ENCODE results near the gene CASP14.
"Not testable (repeated sequence)": the region's sequence is repeated elsewhere in the genome, so short reads cannot be mapped to it uniquely, and the experiment has no call there.

Gene CASP14

DNA sequence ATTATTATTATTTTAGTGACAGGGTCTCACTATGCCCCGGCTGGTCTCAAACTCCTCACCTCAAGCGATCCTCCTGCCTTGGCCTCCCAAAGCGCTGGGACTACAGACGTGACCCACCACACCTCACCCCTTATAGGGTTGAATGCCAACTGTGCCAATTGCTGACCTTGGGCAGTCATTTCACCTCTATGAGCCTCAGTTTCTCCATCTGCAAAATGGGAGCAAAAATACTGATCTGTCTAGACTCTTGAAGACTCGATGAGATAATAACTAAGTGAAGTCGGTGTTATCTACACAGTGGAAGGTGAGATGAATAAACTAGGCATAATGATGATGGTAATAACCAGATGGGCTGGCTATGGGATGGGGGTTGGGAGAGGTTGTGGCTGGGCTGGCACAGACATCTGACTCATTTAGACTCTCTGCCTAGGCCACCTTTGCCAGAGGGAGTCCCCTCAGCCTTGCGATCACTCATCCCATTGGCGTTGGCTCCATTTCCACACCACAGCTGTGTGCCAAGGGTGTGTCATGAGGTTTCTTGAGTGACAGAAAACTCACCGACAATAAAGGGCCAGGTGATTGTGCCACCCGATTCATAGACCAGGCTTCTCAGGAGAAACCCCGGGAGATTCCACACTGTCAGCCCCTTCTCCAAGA, at the start of gene CASP14:
Gene CASP14 (plus strand): TSS at position 596 of the 657 bp plus-strand sequence. CDS start 2,772 bp downstream, outside the sequence.
- H3K27me3 Mint-ChIP-seq (ENCODE audit: low read depth): no peaks in the 10 kb centered on the region
- no peak within 1 kb of the TSS for H3K27ac Mint-ChIP-seq
- no peaks in the 10 kb centered on the region for H3K36me3 Mint-ChIP-seq (ENCODE audit: low read depth)
- H3K4me3 Mint-ChIP-seq: no peak within 1 kb of the TSS
- H3K9me3 Mint-ChIP-seq: no peaks in the 10 kb centered on the region
- no peaks in the 10 kb centered on the region for H3K4me1 Mint-ChIP-seq (ENCODE audit: low read depth)

GRCh38 chr19:15008308-15008707, 41.0 kb upstream of the CASP14 start:
- Mint-ChIP-seq H3K27me3 (ENCODE audit: low read depth) (peaks cover 5% of the 10 kb centered on the region), H3K4me1 (ENCODE audit: low read depth) (no peaks in the 10 kb centered on the region)

DNA sequence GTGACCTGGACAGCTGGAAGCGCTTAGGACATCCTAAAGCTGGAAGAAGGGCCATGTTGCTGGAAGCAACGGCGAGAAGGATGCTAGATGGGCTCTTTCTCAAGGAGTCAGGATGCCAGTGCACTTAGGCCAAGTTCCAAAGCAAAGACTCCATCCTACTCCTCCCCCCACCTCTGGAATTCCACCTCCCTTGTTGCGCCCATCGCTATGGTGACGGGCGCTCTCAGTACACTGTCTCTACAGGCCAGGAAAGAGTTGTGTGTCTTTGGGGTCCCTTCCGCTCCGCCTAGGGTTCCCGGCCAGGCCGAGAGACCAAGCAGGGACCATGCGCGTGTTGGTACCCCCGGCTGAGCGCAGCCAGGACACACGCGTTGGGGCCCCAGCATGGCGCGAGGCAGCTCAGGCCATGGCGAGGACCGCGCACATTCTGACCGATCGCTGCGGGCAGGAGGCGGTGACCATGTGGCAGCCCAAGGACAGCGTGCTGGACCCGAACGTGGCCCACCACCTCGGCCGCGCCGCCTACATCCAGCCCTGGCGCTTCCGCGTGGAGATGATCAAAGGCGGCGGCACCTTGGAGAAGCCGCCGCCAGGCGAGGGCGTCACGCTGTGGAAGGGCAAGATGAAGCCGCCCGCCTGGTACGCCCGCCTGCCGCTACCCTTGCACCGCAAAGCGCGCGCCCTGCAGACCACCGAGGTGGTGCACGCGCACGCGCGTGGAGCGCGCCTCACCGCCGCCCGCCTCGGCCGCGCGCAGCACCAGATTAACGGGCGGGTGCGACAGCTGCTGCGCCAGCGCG, 38.6 kb upstream of the CASP14 start:
- Mint-ChIP-seq H3K27me3 (ENCODE audit: low read depth) (peaks cover 5% of the 10 kb centered on the region), H3K4me3 (no peak overlapping the region), H3K9me3 (no peaks in the 10 kb centered on the region)

More at GRCh38 chr19:15008308-15008707, 41.0 kb upstream of the CASP14 start:
- no peaks in the 10 kb centered on the region for H3K9me3 Mint-ChIP-seq
- H3K27ac Mint-ChIP-seq: no peak overlapping the region
- H3K4me3 Mint-ChIP-seq: no peak overlapping the region
- H3K36me3 Mint-ChIP-seq (ENCODE audit: low read depth): no peaks in the 10 kb centered on the region

GRCh38 chr19:15014579-15014978, 34.7 kb upstream of the CASP14 start:
- Mint-ChIP-seq H3K4me1 (ENCODE audit: low read depth) (no peaks in the 10 kb centered on the region), H3K4me3 (no peak overlapping the region), H3K9me3 (no peaks in the 10 kb centered on the region), H3K36me3 (ENCODE audit: low read depth) (no peaks in the 10 kb centered on the region), H3K27me3 (ENCODE audit: low read depth) (peaks cover 5% of the 10 kb centered on the region), H3K27ac (no peak overlapping the region)

More for the DNA sequence above, 38.6 kb upstream of the CASP14 start:
- H3K27ac Mint-ChIP-seq: no peak overlapping the region
- no peaks in the 10 kb centered on the region for H3K36me3 Mint-ChIP-seq (ENCODE audit: low read depth)
- H3K4me1 Mint-ChIP-seq (ENCODE audit: low read depth): no peaks in the 10 kb centered on the region

- Mint-ChIP-seq H3K9me3 (no peaks in the 10 kb centered on the region), H3K27me3 (ENCODE audit: low read depth) (no peaks in the 10 kb centered on the region), H3K4me3 (no peak overlapping the region), H3K27ac (no peak overlapping the region), H3K36me3 (ENCODE audit: low read depth) (no peaks in the 10 kb centered on the region), H3K4me1 (ENCODE audit: low read depth) (no peaks in the 10 kb centered on the region)
Measured at GRCh38 chr19:15015946-15016542, 33.2 kb upstream of the CASP14 start.

GRCh38 chr19:15018836-15019235, 30.4 kb upstream of the CASP14 start:
- not testable (repeated sequence) for H3K36me3 Mint-ChIP-seq (ENCODE audit: low read depth); H3K27me3 Mint-ChIP-seq (ENCODE audit: low read depth); H3K27ac Mint-ChIP-seq; H3K9me3 Mint-ChIP-seq; H3K4me1 Mint-ChIP-seq (ENCODE audit: low read depth); H3K4me3 Mint-ChIP-seq

DNA sequence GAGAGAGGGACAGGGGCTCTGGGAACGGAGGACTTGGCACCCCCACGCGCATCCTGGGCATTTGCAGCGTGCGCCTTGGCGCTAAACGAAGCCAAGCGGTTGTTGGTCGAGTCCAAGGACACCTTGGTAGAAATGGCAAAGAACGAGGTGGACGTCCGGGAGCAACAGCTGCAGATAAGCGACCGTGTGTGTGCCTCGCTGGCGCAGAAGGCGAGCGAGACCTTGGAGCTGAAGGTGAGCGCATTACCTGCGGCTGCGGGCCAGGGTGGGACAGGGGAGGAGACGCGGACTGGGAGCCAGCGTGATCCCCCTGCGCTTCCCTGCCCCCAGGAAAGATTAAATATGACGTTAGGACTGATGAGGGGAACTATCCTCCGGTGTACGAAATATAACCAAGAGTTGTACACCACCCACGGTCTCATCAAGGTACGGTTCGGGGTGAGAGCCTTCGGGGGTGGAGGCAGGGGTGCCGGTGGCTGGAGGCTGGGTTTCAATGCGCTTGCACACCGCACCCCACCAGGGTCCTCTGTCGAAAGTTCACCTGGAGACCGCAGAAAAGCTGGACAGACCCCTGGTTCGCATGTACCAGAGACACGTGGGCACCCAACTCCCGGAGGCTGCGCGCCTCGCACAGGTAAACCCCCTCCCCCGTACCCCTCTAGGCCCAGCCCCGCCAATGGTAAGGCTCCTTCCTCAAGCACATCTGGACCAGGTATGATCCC, 27.8 kb upstream of the CASP14 start:
- Mint-ChIP-seq H3K36me3 (ENCODE audit: low read depth) (no peaks in the 10 kb centered on the region), H3K4me1 (ENCODE audit: low read depth) (no peaks in the 10 kb centered on the region), H3K27me3 (ENCODE audit: low read depth) (no peaks in the 10 kb centered on the region), H3K9me3 (no peaks in the 10 kb centered on the region), H3K4me3 (no peak overlapping the region), H3K27ac (no peak overlapping the region)

DNA sequence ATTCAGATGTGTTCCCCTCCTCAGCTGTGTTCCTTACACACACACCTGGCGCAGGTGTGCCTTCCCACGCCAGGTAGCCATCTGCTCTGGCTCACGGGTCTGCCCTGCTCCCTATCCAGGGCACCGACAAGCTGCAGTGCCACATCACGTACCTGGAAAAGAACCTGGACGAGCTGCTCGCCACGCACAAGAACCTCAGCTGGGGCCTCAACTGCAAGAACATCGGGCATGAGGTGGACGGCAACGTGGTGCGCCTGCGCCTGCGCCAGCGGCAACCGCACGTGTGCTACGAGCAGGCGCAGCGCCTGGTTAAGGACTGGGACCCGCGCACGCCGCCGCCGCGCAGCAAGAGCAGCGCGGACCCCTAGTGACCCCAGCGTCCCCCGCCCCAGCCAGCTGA, 26.5 kb upstream of the CASP14 start:
- no peaks in the 10 kb centered on the region for H3K27me3 Mint-ChIP-seq (ENCODE audit: low read depth)
- no peaks in the 10 kb centered on the region for H3K4me1 Mint-ChIP-seq (ENCODE audit: low read depth)
- no peaks in the 10 kb centered on the region for H3K9me3 Mint-ChIP-seq
- no peak overlapping the region for H3K4me3 Mint-ChIP-seq
- no peaks in the 10 kb centered on the region for H3K36me3 Mint-ChIP-seq (ENCODE audit: low read depth)
- no peak overlapping the region for H3K27ac Mint-ChIP-seq

DNA sequence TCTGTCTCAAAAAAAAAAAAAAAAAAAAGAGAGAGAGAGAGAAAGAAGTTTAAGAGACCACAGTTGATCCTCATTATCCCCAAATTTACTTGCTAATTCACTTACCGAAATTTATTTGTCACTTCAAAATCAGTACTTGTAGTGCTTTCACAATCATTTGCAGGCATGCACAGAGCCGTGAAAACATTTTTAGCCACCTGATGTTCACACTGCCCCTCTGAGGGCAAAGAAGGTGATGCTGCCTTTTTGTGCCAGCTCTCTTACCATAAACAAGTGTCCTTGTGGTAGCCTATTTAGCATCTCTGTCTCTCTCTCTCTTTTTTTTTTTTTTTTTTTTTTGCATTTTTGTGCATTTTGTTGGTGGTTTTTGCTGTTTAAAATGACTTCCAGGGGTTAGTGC, 24.1 kb upstream of the CASP14 start:
- H3K9me3 Mint-ChIP-seq: no peaks in the 10 kb centered on the region
- no peak overlapping the region for H3K27ac Mint-ChIP-seq
- H3K36me3 Mint-ChIP-seq (ENCODE audit: low read depth): no peaks in the 10 kb centered on the region
- no peaks in the 10 kb centered on the region for H3K4me1 Mint-ChIP-seq (ENCODE audit: low read depth)
- no peak overlapping the region for H3K4me3 Mint-ChIP-seq
- H3K27me3 Mint-ChIP-seq (ENCODE audit: low read depth): no peaks in the 10 kb centered on the region

DNA sequence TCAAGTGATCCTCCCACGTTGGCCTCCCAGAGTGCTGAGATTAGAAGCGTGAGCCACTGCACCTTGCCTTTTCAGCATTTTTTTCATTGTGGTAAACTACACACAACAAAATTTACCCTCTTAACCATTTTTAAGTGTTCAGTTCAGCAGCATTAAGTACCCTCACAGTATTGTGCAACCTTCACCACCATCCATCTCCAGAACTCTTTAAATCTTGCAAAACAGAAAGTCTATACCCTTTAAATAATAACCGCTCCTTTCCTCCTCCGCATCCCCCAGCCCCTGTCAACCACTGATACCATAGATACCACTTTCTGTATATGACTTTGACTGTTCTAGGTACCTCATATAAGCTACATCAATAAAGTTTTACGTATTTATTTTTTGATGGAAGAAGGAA, 20.8 kb upstream of the CASP14 start:
- Mint-ChIP-seq H3K27me3 (ENCODE audit: low read depth) (no peaks in the 10 kb centered on the region), H3K27ac (no peak overlapping the region)

DNA sequence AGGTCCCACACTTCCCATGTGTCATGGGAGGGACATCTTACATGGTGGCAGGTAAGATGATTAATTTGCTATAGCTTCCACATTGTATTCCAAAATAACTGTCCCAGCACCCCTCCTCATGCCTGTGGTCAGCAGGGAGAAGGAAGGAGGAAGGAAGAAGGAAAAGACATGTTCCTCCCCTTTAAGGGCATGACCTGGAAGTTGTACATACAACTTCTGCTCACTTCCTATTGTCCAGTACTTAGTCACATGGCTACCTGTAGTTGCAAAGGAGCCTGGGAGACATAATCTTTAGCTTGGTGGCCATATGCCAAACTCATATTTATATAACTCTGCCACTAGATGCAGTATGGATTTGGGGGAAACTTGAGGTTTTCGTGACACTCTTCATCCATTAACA, 17.6 kb upstream of the CASP14 start:
- no peaks in the 10 kb centered on the region for H3K4me1 Mint-ChIP-seq (ENCODE audit: low read depth)
- H3K27me3 Mint-ChIP-seq (ENCODE audit: low read depth): no peaks in the 10 kb centered on the region
- H3K36me3 Mint-ChIP-seq (ENCODE audit: low read depth): no peaks in the 10 kb centered on the region
- H3K9me3 Mint-ChIP-seq: no peaks in the 10 kb centered on the region
- no peak overlapping the region for H3K4me3 Mint-ChIP-seq
- H3K27ac Mint-ChIP-seq: no peak overlapping the region

More for the DNA sequence above, 20.8 kb upstream of the CASP14 start:
- Mint-ChIP-seq H3K4me3 (no peak overlapping the region), H3K36me3 (ENCODE audit: low read depth) (no peaks in the 10 kb centered on the region), H3K9me3 (no peaks in the 10 kb centered on the region), H3K4me1 (ENCODE audit: low read depth) (no peaks in the 10 kb centered on the region)

GRCh38 chr19:15035795-15036311, 13.4 kb upstream of the CASP14 start:
- Mint-ChIP-seq H3K27me3 (ENCODE audit: low read depth) (no peaks in the 10 kb centered on the region), H3K9me3 (no peaks in the 10 kb centered on the region), H3K36me3 (ENCODE audit: low read depth) (no peaks in the 10 kb centered on the region), H3K4me1 (ENCODE audit: low read depth) (no peaks in the 10 kb centered on the region), H3K27ac (no peak overlapping the region), H3K4me3 (no peak overlapping the region)

DNA sequence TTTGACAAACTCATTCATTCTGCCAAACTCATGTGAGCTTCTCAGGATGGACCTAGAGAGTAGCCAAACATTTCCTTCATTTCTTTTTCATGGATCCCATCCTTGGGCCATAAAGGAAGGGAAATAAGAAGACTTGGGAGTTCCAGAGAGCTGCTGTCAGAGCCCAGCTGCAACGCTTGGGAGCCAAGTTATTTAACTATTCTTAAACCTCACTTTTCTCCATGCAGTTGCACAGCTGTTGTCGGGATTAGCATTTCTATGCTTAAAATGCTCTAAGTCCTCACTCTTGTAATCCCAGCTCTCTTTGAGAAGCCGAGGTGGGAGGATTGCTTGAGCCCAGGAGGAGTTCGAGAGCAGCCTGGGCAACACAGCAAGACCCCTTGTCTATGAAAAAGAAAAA, 11.7 kb upstream of the CASP14 start:
- no peaks in the 10 kb centered on the region for H3K4me1 Mint-ChIP-seq (ENCODE audit: low read depth)
- H3K27ac Mint-ChIP-seq: no peak overlapping the region
- no peaks in the 10 kb centered on the region for H3K27me3 Mint-ChIP-seq (ENCODE audit: low read depth)
- no peak overlapping the region for H3K4me3 Mint-ChIP-seq
- H3K36me3 Mint-ChIP-seq (ENCODE audit: low read depth): no peaks in the 10 kb centered on the region
- no peaks in the 10 kb centered on the region for H3K9me3 Mint-ChIP-seq

- H3K27me3 Mint-ChIP-seq (ENCODE audit: low read depth): no peaks in the 10 kb centered on the region
- no peaks in the 10 kb centered on the region for H3K4me1 Mint-ChIP-seq (ENCODE audit: low read depth)
- H3K9me3 Mint-ChIP-seq: no peaks in the 10 kb centered on the region
- H3K4me3 Mint-ChIP-seq: no peak overlapping the region
- no peak overlapping the region for H3K27ac Mint-ChIP-seq
- no peaks in the 10 kb centered on the region for H3K36me3 Mint-ChIP-seq (ENCODE audit: low read depth)
Measured at GRCh38 chr19:15038294-15038693, 11.0 kb upstream of the CASP14 start.
